Measurements from ENCODE around the gene RBM28. TPM values are rescaled to one million over a fixed set of nuclear protein-coding genes. Genes with fewer than 3 reads are reported as not detected.

The RBM28 gene
- total RNA-seq, 1 donor from 2014 or later: 23.8 TPM

DNA sequence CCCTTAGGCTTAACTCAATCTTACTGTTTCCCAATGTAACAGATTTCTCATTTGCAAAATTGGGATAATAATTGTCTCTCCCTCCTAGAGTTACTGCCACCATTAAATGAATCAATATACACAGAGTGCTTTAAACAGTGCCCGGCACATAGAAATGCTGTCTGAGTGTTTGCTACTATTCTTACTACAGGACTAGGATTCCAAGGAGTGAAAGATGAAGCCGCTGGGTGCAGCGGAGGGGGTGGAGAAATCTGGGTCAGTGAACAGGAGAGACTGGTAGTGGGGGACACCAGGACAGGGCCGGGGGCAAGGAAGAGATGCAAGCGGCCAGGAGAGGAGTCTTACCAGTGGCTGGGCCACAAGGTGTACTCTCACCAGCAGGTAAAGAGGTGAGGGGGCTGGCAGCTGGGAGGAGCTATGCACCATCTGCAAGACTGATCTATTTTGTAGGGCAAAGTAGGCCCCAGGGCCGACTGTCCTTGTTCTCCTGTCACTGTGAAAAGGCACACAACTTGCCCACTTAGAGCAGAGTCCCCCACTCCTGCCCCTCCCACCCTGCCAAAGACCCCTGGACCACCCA, 36.3 kb upstream of the RBM28 start:
- peak in 1 of 2 donors; percentile 49 for DNase-seq (ENCODE audit: low spot score in 2 of 2)
- H3K36me3 ChIP-seq: no peaks in the 10 kb centered on the region
- no peak overlapping the region for H3K4me3 ChIP-seq
- intact Hi-C loops (cut with DNase I): no loop called here
- H3K9me3 ChIP-seq: no peaks in the 10 kb centered on the region
- H3K27ac ChIP-seq: no peak overlapping the region
- no peaks in the 10 kb centered on the region for H3K27me3 ChIP-seq
- no peaks in the 10 kb centered on the region for H3K4me1 ChIP-seq
- TF ChIP-seq, protein P1, sequence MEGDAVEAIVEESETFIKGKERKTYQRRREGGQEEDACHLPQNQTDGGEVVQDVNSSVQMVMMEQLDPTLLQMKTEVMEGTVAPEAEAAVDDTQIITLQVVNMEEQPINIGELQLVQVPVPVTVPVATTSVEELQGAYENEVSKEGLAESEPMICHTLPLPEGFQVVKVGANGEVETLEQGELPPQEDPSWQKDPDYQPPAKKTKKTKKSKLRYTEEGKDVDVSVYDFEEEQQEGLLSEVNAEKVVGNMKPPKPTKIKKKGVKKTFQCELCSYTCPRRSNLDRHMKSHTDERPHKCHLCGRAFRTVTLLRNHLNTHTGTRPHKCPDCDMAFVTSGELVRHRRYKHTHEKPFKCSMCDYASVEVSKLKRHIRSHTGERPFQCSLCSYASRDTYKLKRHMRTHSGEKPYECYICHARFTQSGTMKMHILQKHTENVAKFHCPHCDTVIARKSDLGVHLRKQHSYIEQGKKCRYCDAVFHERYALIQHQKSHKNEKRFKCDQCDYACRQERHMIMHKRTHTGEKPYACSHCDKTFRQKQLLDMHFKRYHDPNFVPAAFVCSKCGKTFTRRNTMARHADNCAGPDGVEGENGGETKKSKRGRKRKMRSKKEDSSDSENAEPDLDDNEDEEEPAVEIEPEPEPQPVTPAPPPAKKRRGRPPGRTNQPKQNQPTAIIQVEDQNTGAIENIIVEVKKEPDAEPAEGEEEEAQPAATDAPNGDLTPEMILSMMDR (IDR thresholded peaks at IDR 0.05): no peak

DNA sequence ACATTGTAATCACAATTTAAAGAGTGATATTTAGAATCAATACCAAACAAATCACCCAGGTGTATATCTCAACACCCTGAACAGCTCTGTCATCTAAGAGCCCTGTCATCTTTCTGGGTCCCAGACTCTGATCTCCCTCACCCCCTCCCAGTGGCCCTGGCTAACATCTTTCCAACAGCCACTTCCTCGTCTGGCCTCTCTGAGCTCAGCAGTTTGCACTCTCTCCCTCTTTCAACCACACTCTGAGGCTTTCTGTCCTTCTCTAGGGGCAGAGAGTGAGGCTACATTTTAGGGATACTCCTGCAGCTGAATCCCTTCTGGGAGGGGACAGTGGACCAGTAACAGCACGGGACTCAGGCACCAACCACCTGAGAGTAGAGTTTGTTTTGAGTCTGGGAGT, 34.9 kb upstream of the RBM28 start:
- no peaks in the 10 kb centered on the region for H3K9me3 ChIP-seq
- no peaks in the 10 kb centered on the region for H3K4me1 ChIP-seq
- no peak overlapping the region for H3K4me3 ChIP-seq
- TF ChIP-seq, protein P1 (IDR thresholded peaks at IDR 0.05): no peak
- H3K36me3 ChIP-seq: no peaks in the 10 kb centered on the region
- H3K27me3 ChIP-seq: no peaks in the 10 kb centered on the region
- H3K27ac ChIP-seq: no peak overlapping the region
- no peak for DNase-seq (ENCODE audit: low spot score in 2 of 2)
- intact Hi-C loops (cut with DNase I): no loop called here

DNA sequence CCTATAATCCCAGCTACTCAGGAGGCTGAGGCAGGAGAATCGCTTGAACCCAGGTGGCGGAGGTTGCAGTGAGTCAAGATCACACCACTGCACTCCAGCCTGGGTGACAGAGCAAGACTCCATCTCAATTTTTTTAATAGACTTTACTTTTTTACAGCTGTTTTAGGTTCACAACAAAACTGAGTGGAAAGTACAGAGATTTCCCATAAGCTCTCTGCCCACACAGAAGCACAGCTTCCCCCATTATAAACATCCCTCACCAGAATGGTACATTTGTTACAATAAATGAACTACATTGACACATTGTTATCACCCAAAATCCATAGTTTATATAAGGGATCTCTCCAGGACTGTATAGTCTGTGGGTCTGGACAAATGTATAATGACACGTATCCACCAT, 32.4 kb upstream of the RBM28 start:
- TF ChIP-seq, protein P1 (IDR thresholded peaks at IDR 0.05): no peak
- Histone ChIP-seq H3K36me3 (no peaks in the 10 kb centered on the region), H3K27me3 (no peaks in the 10 kb centered on the region), H3K9me3 (no peaks in the 10 kb centered on the region), H3K4me3 (no peak overlapping the region), H3K4me1 (no peaks in the 10 kb centered on the region), H3K27ac (no peak overlapping the region)
- peak in 1 of 2 donors; percentile 19 for DNase-seq (ENCODE audit: low spot score in 2 of 2)
- intact Hi-C loops (cut with DNase I): no loop called here

DNA sequence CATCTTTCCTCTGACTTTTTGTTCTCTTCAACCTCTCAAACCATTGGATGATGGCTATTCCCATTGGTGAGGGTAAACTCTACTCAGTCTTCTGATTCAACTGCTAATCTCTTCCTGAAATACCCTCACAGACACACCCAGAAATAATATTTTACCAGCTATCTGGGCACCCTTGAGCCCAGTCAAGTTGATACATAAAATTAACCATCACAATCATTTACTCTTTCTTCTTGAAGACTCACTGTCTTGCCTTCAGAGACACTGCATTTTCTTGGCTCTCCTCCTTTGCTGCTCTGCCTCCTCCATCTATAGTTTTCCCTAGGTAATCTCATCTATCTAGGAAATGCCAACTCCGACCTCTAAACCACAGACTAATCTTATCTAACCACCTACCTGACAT, 30.3 kb upstream of the RBM28 start:
- Histone ChIP-seq H3K9me3 (no peaks in the 10 kb centered on the region), H3K27me3 (no peaks in the 10 kb centered on the region), H3K36me3 (no peaks in the 10 kb centered on the region), H3K4me3 (no peak overlapping the region), H3K27ac (no peak overlapping the region), H3K4me1 (no peaks in the 10 kb centered on the region)
- TF ChIP-seq, protein P1 (IDR thresholded peaks at IDR 0.05): no peak
- intact Hi-C loops (cut with DNase I): no loop called here
- no peak for DNase-seq (ENCODE audit: low spot score in 2 of 2)

DNA sequence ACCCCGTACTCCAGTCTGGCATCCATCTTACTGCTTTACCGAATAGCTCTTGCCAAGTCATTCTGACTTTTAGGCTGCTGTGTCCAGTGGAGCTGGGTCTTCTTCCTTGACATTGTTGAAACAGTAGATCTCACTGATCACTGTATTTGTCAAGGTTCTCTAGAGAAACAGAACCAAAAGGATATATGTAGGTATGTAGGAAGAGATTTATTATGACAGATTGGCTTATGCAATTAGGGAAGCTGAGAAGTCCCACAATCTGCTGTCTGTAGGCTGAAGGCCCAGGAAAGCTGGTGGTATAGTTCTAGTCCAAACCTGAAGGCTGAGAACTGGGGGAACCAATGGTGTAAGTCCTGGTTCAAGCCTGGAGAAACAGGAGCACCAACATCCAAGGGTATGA, 29.9 kb upstream of the RBM28 start:
- Histone ChIP-seq H3K4me3 (no peak overlapping the region), H3K36me3 (no peaks in the 10 kb centered on the region), H3K27me3 (no peaks in the 10 kb centered on the region), H3K9me3 (no peaks in the 10 kb centered on the region), H3K4me1 (no peaks in the 10 kb centered on the region), H3K27ac (no peak overlapping the region)
- DNase-seq (ENCODE audit: low spot score in 2 of 2): no peak
- intact Hi-C loops (cut with DNase I): no loop called here
- TF ChIP-seq, protein P1 (IDR thresholded peaks at IDR 0.05): no peak

DNA sequence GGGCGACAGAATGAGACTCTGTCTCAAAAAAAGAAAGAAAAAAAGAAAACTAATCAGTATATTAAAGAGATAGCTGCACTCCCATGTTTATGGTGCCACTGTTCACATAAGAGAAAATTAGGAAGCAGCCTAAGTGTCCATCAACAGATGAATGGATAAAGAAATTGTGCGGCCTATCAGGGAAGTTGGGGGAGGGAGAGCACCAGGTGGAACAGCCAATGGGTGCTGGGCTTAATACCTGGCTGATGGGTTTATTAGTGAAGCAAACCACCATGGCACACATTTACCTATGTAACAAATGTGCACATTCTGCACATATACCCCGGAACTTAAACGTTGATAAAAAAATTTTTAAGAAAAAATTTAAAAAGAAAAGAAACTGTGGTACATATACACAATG, 26.8 kb upstream of the RBM28 start:
- Histone ChIP-seq H3K4me1 (no peaks in the 10 kb centered on the region), H3K27me3 (no peaks in the 10 kb centered on the region), H3K36me3 (no peaks in the 10 kb centered on the region), H3K9me3 (no peaks in the 10 kb centered on the region), H3K4me3 (no peak overlapping the region), H3K27ac (no peak overlapping the region)
- TF ChIP-seq, protein P1 (IDR thresholded peaks at IDR 0.05): no peak
- intact Hi-C loops (cut with DNase I): no loop called here
- no peak for DNase-seq (ENCODE audit: low spot score in 2 of 2)
